ENCODE results near the gene PCBP3.

DNA sequence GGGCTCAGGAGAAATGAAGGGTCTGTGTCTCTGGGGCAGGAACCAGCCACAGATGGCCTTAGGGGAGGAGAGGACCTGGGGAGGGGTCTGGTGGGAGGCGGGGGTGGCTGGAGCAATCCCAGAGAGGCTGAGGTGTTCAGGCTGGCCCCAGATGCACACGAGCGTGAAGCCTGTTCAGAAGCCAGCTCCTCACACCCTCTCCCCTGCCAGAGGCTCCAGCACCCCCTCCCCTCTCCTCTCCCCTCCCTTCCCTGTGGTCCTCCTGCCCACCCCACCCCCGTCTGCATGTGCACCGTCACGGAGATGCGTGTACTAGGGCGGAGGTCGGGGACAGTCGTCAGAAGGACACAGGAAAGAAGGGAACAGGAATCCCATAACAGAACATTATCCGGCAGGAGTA is 223.0 kb downstream of the PCBP3 start:
- TF ChIP-seq CTCF (IDR thresholded peaks at IDR 0.05) (no peak), ZFX (IDR thresholded peaks at IDR 0.05; ENCODE audit: borderline replicate concordance) (no peak)

Measured in 22Rv1 (cell line).